Activated naive CD4-positive, alpha-beta T cell treated with Interleukin-2 at 50 U/mL for 16 hours (primary cell): ENCODE data around the gene SLX4IP.

ENCODE experiments used
- DNase-seq: peaks from one replicate; pipeline ENCODE4 v3.0.0-alpha.2; 2020

Gene SLX4IP

GRCh38 chr20:10554285-10554684, 119.2 kb downstream of the SLX4IP start:
- no peak for DNase-seq

- DNase-seq: no peak
Measured at GRCh38 chr20:10555393-10555792, 120.3 kb downstream of the SLX4IP start.

GRCh38 chr20:10555865-10556308, 120.8 kb downstream of the SLX4IP start:
- DNase-seq: no peak

- no peak for DNase-seq
Measured at GRCh38 chr20:10556519-10557083, 121.5 kb downstream of the SLX4IP start.

GRCh38 chr20:10557685-10558084, 122.6 kb downstream of the SLX4IP start:
- no peak for DNase-seq

GRCh38 chr20:10558635-10559187, 123.6 kb downstream of the SLX4IP start:
- DNase-seq: peak; percentile 6

- no peak for DNase-seq
Measured at GRCh38 chr20:10559266-10559665, 124.2 kb downstream of the SLX4IP start.

- no peak for DNase-seq
Measured at GRCh38 chr20:10560686-10561085, 125.6 kb downstream of the SLX4IP start.

- DNase-seq: no peak
Measured at GRCh38 chr20:10561302-10561701, 126.2 kb downstream of the SLX4IP start.

- no peak for DNase-seq
Measured at GRCh38 chr20:10562899-10563298, 127.8 kb downstream of the SLX4IP start.

GRCh38 chr20:10563935-10564492, 128.9 kb downstream of the SLX4IP start:
- no peak for DNase-seq

- DNase-seq: no peak
Measured at GRCh38 chr20:10565191-10565921, 130.3 kb downstream of the SLX4IP start.

- no peak for DNase-seq
Measured at GRCh38 chr20:10565922-10566897, 131.1 kb downstream of the SLX4IP start.

- DNase-seq: no peak
Measured at GRCh38 chr20:10568032-10568431, 132.9 kb downstream of the SLX4IP start.

GRCh38 chr20:10571313-10571815, 136.3 kb downstream of the SLX4IP start:
- DNase-seq: no peak

- no peak for DNase-seq
Measured at GRCh38 chr20:10572853-10573252, 137.7 kb downstream of the SLX4IP start.

GRCh38 chr20:10573273-10573950, 138.3 kb downstream of the SLX4IP start:
- no peak for DNase-seq

- DNase-seq: no peak
Measured at GRCh38 chr20:10573951-10574339, 138.8 kb downstream of the SLX4IP start.

- no peak for DNase-seq
Measured at GRCh38 chr20:10576411-10577090, 141.4 kb downstream of the SLX4IP start.

GRCh38 chr20:10577648-10578047, 142.5 kb downstream of the SLX4IP start:
- DNase-seq: no peak

GRCh38 chr20:10578607-10579006, 143.5 kb downstream of the SLX4IP start:
- DNase-seq: no peak
